GM12878 (cell line): ENCODE data around the gene TLR1. TPM values are rescaled to one million over a fixed set of nuclear protein-coding genes. Genes with fewer than 3 reads are reported as not detected.
A peak's percentile ranks its signal among the peaks of the same experiment; 100 is the strongest.

Source experiments
- ATAC-seq: fragments of 200-7000 bp; cut with Tn5 transposase; 3 replicates; pipeline ENCODE4 v1.9.1; 2020; ENCODE audit warnings: mild to moderate bottlenecking, moderate library complexity
- BruUV-seq: library from RNA; stranded (reverse); fragments of 400-500 nt; replicated peaks from 2 replicates; lab custom pipeline; 2021; lab: Mats Ljungman, UMichigan
- CTCF ChIA-PET: fragments of 300-600 bp; sonication (Branson Sonifier 250); formaldehyde crosslinking; extraction: SDS; loops from one replicate; lab custom pipeline; 2021; ENCODE audit warnings: inconsistent platforms; lab: Yijun Ruan, JAX
- POLR2A ChIA-PET: fragments of 350-600 bp; formaldehyde crosslinking; extraction: SDS; loops from one replicate; lab custom pipeline; 2021; ENCODE audit warnings: inconsistent platforms; lab: Charles Lee
- RAD21 ChIA-PET: fragments of 300-600 bp; sonication (Branson Sonifier 250); formaldehyde crosslinking; loops from one replicate; lab custom pipeline; 2023; ENCODE audit warnings: antibody characterized with exemption; ENCODE audit not compliant: unreplicated experiment; lab: Charles Lee
- SMC1A ChIA-PET: fragments of 300-600 bp; sonication (Branson Sonifier 250); formaldehyde crosslinking; loops from one replicate; lab custom pipeline; 2023; ENCODE audit not compliant: unreplicated experiment, uncharacterized antibody; lab: Charles Lee
- DNase-seq: peaks from one replicate; pipeline ENCODE4 v3.0.0-alpha.2; 2011; ENCODE audit warnings: low read depth, low spot score
- FAIRE-seq: peaks from 3 replicates; lab custom pipeline; 2011; peaks lifted over from hg19 to GRCh38; lab: Jason Lieb, UNC
- H2AFZ ChIP-seq: 2 replicates; pipeline ENCODE4 v1.6.0; 2011; ENCODE audit warnings: low read depth, low read length, control low read depth; ENCODE audit not compliant: control insufficient read depth
- H3K27ac ChIP-seq: 2 replicates; pipeline ENCODE4 v1.5.1; 2011; ENCODE audit warnings: control low read depth; ENCODE audit not compliant: control insufficient read depth, insufficient read depth
- H3K27me3 ChIP-seq, 2 experiments: replicated peaks in 1 of 2; 2 replicates each; pipeline versions ENCODE4 v1.6.0 to v1.6.1; 2011; ENCODE audit warnings: low read length in 1 of 2; ENCODE audit not compliant: control insufficient read depth in 2 of 2, insufficient read depth in 2 of 2
- H3K36me3 ChIP-seq, 2 experiments: 2 replicates each; pipeline ENCODE4 v1.5.1; 2011; ENCODE audit warnings: low read length in 1 of 2; ENCODE audit not compliant: control insufficient read depth in 2 of 2, insufficient read depth in 2 of 2
- H3K4me1 ChIP-seq: 2 replicates; pipeline ENCODE4 v1.6.1; 2011; ENCODE audit warnings: mild to moderate bottlenecking, low read length, moderate library complexity, mixed read lengths; ENCODE audit not compliant: control insufficient read depth, insufficient read depth
- H3K4me2 ChIP-seq: 2 replicates; pipeline ENCODE4 v1.6.0; 2011; ENCODE audit warnings: control low read depth; ENCODE audit not compliant: control insufficient read depth, insufficient read depth
- H3K4me3 ChIP-seq: fragments of 200-600 bp; sonication (generic); 2 replicates; pipeline ENCODE4 v1.5.1; 2016
- H3K79me2 ChIP-seq: 2 replicates; pipeline ENCODE4 v1.6.0; 2011; ENCODE audit warnings: low read length; ENCODE audit not compliant: control insufficient read depth, insufficient read depth
- H3K9ac ChIP-seq: 2 replicates; pipeline ENCODE4 v1.8.0; 2011; ENCODE audit warnings: low read length, control low read depth, mixed read lengths; ENCODE audit not compliant: control insufficient read depth, insufficient read depth
- H3K9me3 ChIP-seq: replicated peaks from 3 replicates; pipeline ENCODE4 v1.5.1; 2011; ENCODE audit warnings: mild to moderate bottlenecking, low read length; ENCODE audit not compliant: control insufficient read depth, insufficient read depth
- H4K20me1 ChIP-seq: 2 replicates; pipeline ENCODE4 v1.6.0; 2011; ENCODE audit not compliant: control insufficient read depth, insufficient read depth
- RAD51 ChIP-seq: fragments of 450-650 bp; IDR thresholded peaks from 2 replicates; pipeline ENCODE4 v1.6.1; 2016; ENCODE audit warnings: moderate library complexity, mild to moderate bottlenecking, inconsistent platforms
- RUNX3 ChIP-seq: IDR thresholded peaks from 2 replicates; pipeline ENCODE4 v1.6.1; 2012; ENCODE audit warnings: low read length, inconsistent platforms
- SIX5 ChIP-seq: IDR thresholded peaks from 2 replicates; pipeline ENCODE4 v1.6.1; 2011; ENCODE audit warnings: mild to moderate bottlenecking, low read depth, low read length, moderate library complexity; ENCODE audit not compliant: severe bottlenecking
- SMAD5 ChIP-seq: IDR thresholded peaks from 2 replicates; pipeline ENCODE4 v1.6.1; 2016; ENCODE audit warnings: antibody characterized with exemption, low read depth
- STAT1 ChIP-seq: fragments of 450-650 bp; conservative IDR thresholded peaks from 2 replicates; pipeline ENCODE4 v1.6.1; 2014; ENCODE audit warnings: antibody characterized with exemption, mild to moderate bottlenecking
- ZNF274 ChIP-seq: IDR thresholded peaks from one replicate; pipeline ENCODE4 v1.8.0; 2011; ENCODE audit not compliant: insufficient read length, insufficient read depth
- WGBS: methylation state at CpG from one replicate; pipeline ENCODE4 v1.1.6; 2016; ENCODE audit warnings: low lambda C conversion rate; ENCODE audit not compliant: insufficient replicate concordance, insufficient coverage; ENCODE audit errors: missing lambda C conversion rate; 5-methylcytosine and 5-hydroxymethylcytosine counted together
- in situ Hi-C: fragments of 300-500 bp; cut with MboI; formaldehyde crosslinking; loops from 9 replicates; pipeline ENCODE4 v1.14.3; 2018; ENCODE audit warnings: mixed read lengths
- intact Hi-C: fragments of 100-400 bp; cut with micrococcal nuclease; formaldehyde crosslinking; loops from one replicate; pipeline ENCODE4 v1.14.2; 2022; ENCODE audit not compliant: unreplicated experiment
- polyA plus RNA-seq, 11 experiments: library from polyadenylated mRNA; depleted of rRNA in 4 of 11; unstranded in 6 of 11; stranded (reverse) in 5 of 11; fragments of >200 nt; fragmentation: Nextera tagmentation in 4 of 11; fragmentation: Illumina TruSeq in 1 of 11; extraction: Ambion mirVana in 4 of 11; extraction: Trizol in 1 of 11; gene quantifications; 1 replicate in 1 of 11; 2 replicates in 10 of 11; pipeline versions ENCODE4 v1.2.1 to v1.2.3, GENCODE V29; 2011 to 2016; ENCODE audit warnings: inconsistent platforms in 2 of 11, missing spikeins in 2 of 11, low read depth in 1 of 11
- total RNA-seq, 4 experiments: library from RNA; depleted of rRNA in 3 of 4; stranded (reverse); fragments of >200 nt in 3 of 4; fragmentation: Illumina TruSeq in 1 of 4; extraction: Trizol in 1 of 4; gene quantifications; 2 replicates each; pipeline versions ENCODE4 v1.2.1 to v1.2.3, GENCODE V29; 2013 to 2021

The TLR1 gene
- total and polyA plus RNA-seq, 10 of the 15 experiments (the other 5 are each of a cell fraction or from before 2014, with no cell fraction given), result 9.3 to 57.1 (median 20.4) TPM

DNA sequence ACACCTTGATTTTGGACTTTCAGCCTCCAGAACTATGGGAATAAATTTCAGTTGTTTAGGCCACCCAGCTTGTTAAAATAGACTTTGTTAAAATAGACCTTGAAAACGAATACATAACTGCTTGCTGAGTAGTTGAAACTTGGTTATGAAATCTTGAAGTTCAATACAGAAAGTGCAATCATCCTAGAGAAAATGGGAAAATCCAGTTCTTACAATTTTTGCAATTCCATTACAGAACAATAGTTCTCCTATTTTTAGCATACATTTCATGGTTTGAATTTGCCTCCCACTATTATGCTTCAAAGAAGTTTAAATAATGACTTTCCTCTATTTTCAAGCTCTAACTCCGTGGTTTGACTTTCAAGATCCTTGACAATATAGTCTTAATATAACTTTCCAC, 10.5 kb downstream of the TLR1 start (continued):
- TF ChIP-seq STAT1 (no peak), SIX5 (no peak), SMAD5 (no peak)

DNA sequence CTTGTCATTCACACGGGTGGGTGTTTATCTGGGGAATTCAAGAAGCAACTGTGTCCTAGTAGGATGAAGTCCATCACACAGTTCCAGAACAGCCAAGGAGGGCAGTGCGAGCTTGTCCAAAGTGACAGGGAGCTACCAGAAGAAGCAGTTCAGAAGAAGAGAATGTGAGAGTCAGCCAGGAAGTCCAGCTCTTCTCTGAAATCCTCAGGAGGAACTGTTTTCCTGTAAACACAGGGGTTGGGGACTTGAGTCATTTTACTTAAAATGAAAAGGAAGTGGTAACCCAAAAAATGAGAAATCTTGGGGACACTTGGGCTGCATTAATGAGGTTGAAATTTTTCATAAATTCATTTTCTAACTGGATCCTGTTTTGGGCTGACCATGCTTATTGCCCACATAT, 13.6 kb downstream of the TLR1 start:
- RAD21 ChIA-PET, result interaction anchor here (0.9 to 1.1 kb wide), 2 partner anchors 8 to 13 kb away, joined by 4 to 7 read pairs; partner anchors contain the start of genes TLR1 and TLR10
- SMC1A ChIA-PET, result interaction anchor here (1.4 to 9.0 kb wide), 4 partner anchors 9 to 69 kb away, joined by 4 to 107 read pairs (median 12); partner anchors contain the start of genes TLR1 and TLR10
- TF ChIP-seq RUNX3 (peak; percentile 54), ZNF274 (no peak), RAD51 (no peak)
- ATAC-seq (no peak), FAIRE-seq (no peak), DNase-seq (no peak)
- peaks cover 0 to 5% of the 10 kb centered on the region in 2 experiments; a peak in 3 of 4 replicates for H3K36me3 ChIP-seq
- 14% methylated on average over 2 of the region's 2 CpGs for WGBS
- H3K27ac ChIP-seq, result no peak overlapping the region; the same call in 1 of the 2 replicates
- no TSS peak for BruUV-seq
- CTCF ChIA-PET, result interaction anchor here (1.7 to 3.9 kb wide), 3 partner anchors 9 to 31 kb away, joined by 6 to 21 read pairs (median 15); partner anchors contain the start of gene TLR1
- H4K20me1 ChIP-seq, result no peaks in the 10 kb centered on the region
- H3K4me2 ChIP-seq, result no peak overlapping the region
- peaks cover 11% of the 10 kb centered on the region for H3K4me1 ChIP-seq
- in situ Hi-C loops (no loop called here), intact Hi-C loops (no loop called here)
- H3K27me3 ChIP-seq, result no peaks in the 10 kb centered on the region
- POLR2A ChIA-PET, result interaction anchor here (1.0 to 3.4 kb wide), 4 partner anchors 9 to 40 kb away, joined by 3 to 9 read pairs (median 4); no protein-coding TSS in a partner anchor
- no peak overlapping the region for H2AFZ ChIP-seq
- H3K4me3 ChIP-seq, result no peak overlapping the region
- H3K9ac ChIP-seq, result no peak overlapping the region; the same call in 1 of the 2 replicates
- H3K9me3 ChIP-seq, result peaks cover 14% of the 10 kb centered on the region; the same call in 2 of the 3 replicates
- no peaks in the 10 kb centered on the region for H3K79me2 ChIP-seq
